OCI-M2 (cell line): Measurements from ENCODE around the gene KLHL21.
A peak's percentile ranks its signal among the peaks of the same experiment; 100 is the strongest.

Experiments
- DNase-seq: peaks from one replicate; lab custom pipeline; 2025; ENCODE audit not compliant: unreplicated experiment; lab: John Stamatoyannopoulos, UW

KLHL21 gene

GRCh38 chr1:6554907-6555778 lies 47.5 kb downstream of the KLHL21 start, which contains the start of gene TAS1R1:
TAS1R1 (plus strand) TSS chr1:6555307; CDS start chr1:6555374, 67 bp downstream.
- DNase-seq = no peak

- DNase-seq = peak; percentile 26
These were observed 48.4 kb downstream of the KLHL21 start, which contains the start of gene NOL9 for GRCh38 chr1:6554031-6554906. NOL9 (minus strand) TSS chr1:6554513; CDS start chr1:6554502, 11 bp downstream.

- no peak for DNase-seq
These were observed 55.4 kb downstream of the KLHL21 start for GRCh38 chr1:6547301-6547700.

DNA sequence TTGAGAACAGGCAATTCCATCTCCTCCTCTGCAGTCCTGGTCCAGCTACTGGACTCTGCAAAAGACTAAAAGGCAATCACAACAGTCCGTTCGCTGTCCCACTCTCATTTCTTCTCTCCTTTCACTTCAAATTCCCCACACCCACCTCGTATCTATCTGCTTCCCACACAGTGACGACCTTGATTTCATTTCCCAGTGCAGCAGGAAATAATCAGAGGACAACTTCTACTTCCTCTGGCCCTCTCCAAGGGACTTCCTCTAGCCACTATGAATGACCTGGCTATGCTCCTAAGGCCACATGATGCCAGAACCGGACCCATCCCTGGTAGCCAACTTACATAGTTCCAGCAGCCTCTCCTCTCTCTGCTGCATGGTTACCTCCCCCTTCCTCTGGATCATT lies 56.3 kb downstream of the KLHL21 start:
- DNase-seq = no peak

DNA sequence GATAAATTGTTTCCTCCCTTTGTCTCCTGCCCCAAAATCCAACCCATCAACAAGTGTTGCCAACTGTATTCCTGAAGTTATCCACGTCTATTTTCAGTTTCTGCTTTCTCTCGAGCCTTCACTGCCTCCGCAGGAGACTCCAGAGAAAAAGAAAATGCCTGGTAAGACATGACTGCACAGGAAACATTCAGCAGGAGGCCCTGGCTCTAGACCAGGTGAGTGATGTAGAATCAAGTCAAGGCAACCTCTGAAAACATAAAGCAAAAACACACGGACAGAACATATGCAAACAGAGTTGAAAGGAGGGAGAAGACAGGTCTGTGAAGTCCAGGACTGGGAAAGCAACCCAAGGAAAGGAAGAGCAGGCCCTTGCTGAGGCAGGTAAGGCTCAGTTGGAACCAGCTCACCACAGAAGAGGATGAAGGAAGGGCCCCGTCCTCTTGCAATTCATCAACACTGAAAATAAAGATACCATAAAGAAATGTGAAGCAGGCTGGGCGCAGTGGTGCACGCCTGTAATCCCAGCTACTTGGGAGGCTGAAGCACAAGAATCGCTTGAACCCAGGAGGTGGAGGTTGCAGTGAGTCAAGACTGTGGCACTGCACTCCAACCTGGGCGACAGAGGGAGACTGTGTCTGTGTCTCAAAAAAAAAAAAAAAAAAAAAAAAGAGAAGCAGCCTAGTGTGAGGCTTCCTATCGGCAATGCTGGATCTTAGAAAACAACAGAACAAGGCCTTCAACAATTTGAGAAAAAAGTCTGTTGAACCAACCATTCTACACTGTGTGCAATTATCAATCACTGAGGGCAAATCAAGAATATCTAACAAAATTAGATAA lies 57.2 kb downstream of the KLHL21 start:
- no peak for DNase-seq

GRCh38 chr1:6544831-6545230 lies 57.8 kb downstream of the KLHL21 start:
- DNase-seq = no peak
